Lower lobe of right lung (tissue), 2 donors: Measurements from ENCODE around the gene RSRC1. TPM values are rescaled to one million over a fixed set of nuclear protein-coding genes. Genes with fewer than 3 reads are reported as not detected.

ENCODE experiments used
- ATAC-seq, 2 donors: fragments of 200-7000 bp; cut with Tn5 transposase; one replicate each; pipeline ENCODE4 v1.9.1; 2020 to 2022; ENCODE audit warnings: mild to moderate bottlenecking in 2 of 2, moderate library complexity in 2 of 2
- DNase-seq: peaks from one replicate; pipeline ENCODE4 v3.0.0-alpha.2; 2020
- H3K27ac ChIP-seq: fragments of 200-600 bp; one replicate; pipeline ENCODE4 v1.8.0; 2022
- H3K27me3 ChIP-seq: fragments of 200-600 bp; one replicate; pipeline ENCODE4 v1.8.0; 2022; ENCODE audit warnings: low read depth
- H3K36me3 ChIP-seq: fragments of 200-600 bp; one replicate; pipeline ENCODE4 v1.8.0; 2022; ENCODE audit warnings: mild to moderate bottlenecking
- H3K4me1 ChIP-seq: fragments of 200-600 bp; one replicate; pipeline ENCODE4 v1.8.0; 2022
- H3K4me3 ChIP-seq: fragments of 200-600 bp; one replicate; pipeline ENCODE4 v1.8.0; 2022; ENCODE audit warnings: mild to moderate bottlenecking
- H3K9me3 ChIP-seq: fragments of 200-600 bp; one replicate; pipeline ENCODE4 v1.8.0; 2022
- CTCF ChIP-seq: fragments of 200-600 bp; IDR thresholded peaks from one replicate; pipeline ENCODE4 v1.8.0; 2022; ENCODE audit warnings: antibody characterized with exemption, mild to moderate bottlenecking
- intact Hi-C: fragments of 100-400 bp; cut with DNase I; formaldehyde crosslinking; loops from one replicate; pipeline ENCODE4 v1.11.0; 2022
- total RNA-seq: library from RNA; stranded (reverse); fragmentation: NEBNext Ultra II Directional; extraction: Animal tissue kit (Norgen Biotek cat#: 25700); gene quantifications from one replicate; pipeline ENCODE4 v1.2.1, GENCODE V29; 2021
- donor health status: DM: no; HTN: yes; CAD: no; lungs with severe emphysema.

Gene RSRC1
- total RNA-seq, 1 donor from 2014 or later: 29.8 TPM

GRCh38 chr3:158200955-158201354, 91.1 kb downstream of the RSRC1 start:
- Histone ChIP-seq H3K27ac (no peak overlapping the region), H3K4me3 (no peak overlapping the region), H3K36me3 (peaks cover 4% of the 10 kb centered on the region), H3K4me1 (no peaks in the 10 kb centered on the region), H3K9me3 (peaks cover 36% of the 10 kb centered on the region), H3K27me3 (no peaks in the 10 kb centered on the region)
- no peak for TF ChIP-seq CTCF
- no peak for ATAC-seq
- intact Hi-C loops: no loop called here
- no peak for DNase-seq

GRCh38 chr3:158205324-158205723, 95.4 kb downstream of the RSRC1 start:
- H3K4me3 ChIP-seq: no peak overlapping the region
- H3K4me1 ChIP-seq: no peaks in the 10 kb centered on the region
- no peak for TF ChIP-seq CTCF
- intact Hi-C loops: no loop called here
- H3K27ac ChIP-seq: no peak overlapping the region
- peaks cover 19% of the 10 kb centered on the region for H3K9me3 ChIP-seq
- no peak for ATAC-seq
- DNase-seq: no peak
- no peaks in the 10 kb centered on the region for H3K27me3 ChIP-seq
- peaks cover 4% of the 10 kb centered on the region for H3K36me3 ChIP-seq

GRCh38 chr3:158205994-158206393, 96.1 kb downstream of the RSRC1 start:
- ATAC-seq (no peak), DNase-seq (no peak)
- TF ChIP-seq CTCF: no peak
- Histone ChIP-seq H3K4me1 (no peaks in the 10 kb centered on the region), H3K36me3 (peaks cover 4% of the 10 kb centered on the region), H3K4me3 (no peak overlapping the region), H3K27ac (no peak overlapping the region), H3K27me3 (no peaks in the 10 kb centered on the region), H3K9me3 (peaks cover 12% of the 10 kb centered on the region)
- intact Hi-C loops: no loop called here

GRCh38 chr3:158210067-158210466, 100.2 kb downstream of the RSRC1 start:
- intact Hi-C loops: no loop called here
- Histone ChIP-seq H3K27ac (no peak overlapping the region), H3K4me1 (no peaks in the 10 kb centered on the region), H3K9me3 (no peaks in the 10 kb centered on the region), H3K36me3 (no peaks in the 10 kb centered on the region), H3K4me3 (no peak overlapping the region), H3K27me3 (no peaks in the 10 kb centered on the region)
- ATAC-seq: no peak
- TF ChIP-seq CTCF: no peak
- no peak for DNase-seq

- ATAC-seq: no peak
- no peaks in the 10 kb centered on the region for H3K9me3 ChIP-seq
- no peak overlapping the region for H3K4me3 ChIP-seq
- DNase-seq: no peak
- H3K27me3 ChIP-seq: no peaks in the 10 kb centered on the region
- no peaks in the 10 kb centered on the region for H3K36me3 ChIP-seq
- no peak for TF ChIP-seq CTCF
- H3K4me1 ChIP-seq: no peaks in the 10 kb centered on the region
- intact Hi-C loops: no loop called here
- H3K27ac ChIP-seq: no peak overlapping the region
These were observed 103.6 kb downstream of the RSRC1 start for GRCh38 chr3:158213461-158213860.

GRCh38 chr3:158217992-158218391, 108.1 kb downstream of the RSRC1 start:
- H3K4me3 ChIP-seq: no peak overlapping the region
- H3K36me3 ChIP-seq: no peaks in the 10 kb centered on the region
- H3K9me3 ChIP-seq: no peaks in the 10 kb centered on the region
- no peak for ATAC-seq
- DNase-seq: no peak
- H3K4me1 ChIP-seq: no peaks in the 10 kb centered on the region
- intact Hi-C loops: no loop called here
- H3K27me3 ChIP-seq: no peaks in the 10 kb centered on the region
- no peak for TF ChIP-seq CTCF
- H3K27ac ChIP-seq: no peak overlapping the region
